Tibial nerve (tissue), 4 donors: ENCODE results near the gene ZFP64. TPM values are rescaled to one million over a fixed set of nuclear protein-coding genes. Genes with fewer than 3 reads are reported as not detected.

ENCODE experiments used
- DNase-seq, 2 donors: peaks; one replicate each; pipeline ENCODE4 v3.0.0-alpha.2; 2019; ENCODE audit warnings: low spot score in 2 of 2
- H3K27ac ChIP-seq, 4 donors: fragments of 200-600 bp; sonication (generic) in 3 of 4; one replicate each; pipeline ENCODE4 v1.5.1; 2017 to 2019; ENCODE audit warnings: mild to moderate bottlenecking in 1 of 4
- H3K27me3 ChIP-seq, 2 donors: fragments of 200-600 bp; sonication (generic) in 1 of 2; one replicate each; pipeline versions ENCODE4 v1.5.1 to v1.6.0; 2017 to 2019
- H3K36me3 ChIP-seq, 3 donors: fragments of 200-600 bp; sonication (generic); one replicate each; pipeline ENCODE4 v1.5.1; 2018 to 2019
- H3K4me1 ChIP-seq, 4 donors: fragments of 200-600 bp; sonication (generic) in 3 of 4; one replicate each; pipeline ENCODE4 v1.5.1; 2017 to 2019
- H3K4me3 ChIP-seq, 4 donors: fragments of 200-600 bp; sonication (generic) in 3 of 4; one replicate each; pipeline ENCODE4 v1.5.1; 2017 to 2019; ENCODE audit warnings: mild to moderate bottlenecking in 1 of 4, moderate library complexity in 1 of 4
- H3K9me3 ChIP-seq, 4 donors: fragments of 200-600 bp; sonication (generic) in 3 of 4; one replicate each; pipeline ENCODE4 v1.5.1; 2017 to 2019
- EP300 ChIP-seq, 2 donors: sonication (generic); formaldehyde crosslinking; IDR thresholded peaks; one replicate each; pipeline ENCODE4 v1.6.1; 2017; ENCODE audit warnings: antibody characterized with exemption in 2 of 2, mild to moderate bottlenecking in 1 of 2
- POLR2A ChIP-seq, 2 donors: fragments of 450-650 bp; IDR thresholded peaks; one replicate each; pipeline ENCODE4 v1.6.1; 2017; ENCODE audit warnings: antibody characterized with exemption in 2 of 2, mild to moderate bottlenecking in 2 of 2, moderate library complexity in 2 of 2
- WGBS, 2 donors: methylation state at CpG; one replicate each; pipeline ENCODE4 v1.1.5; 2018; 5-methylcytosine and 5-hydroxymethylcytosine counted together
- total RNA-seq, 4 donors: library from RNA; depleted of rRNA; stranded (reverse); fragments of >200 nt; gene quantifications; one replicate each; pipeline ENCODE4 v1.1.0, GENCODE V29; 2016
- TF ChIP-seq, protein P1 (sequence below), 5 experiments: fragments of 200-600 bp in 3 of 5; fragments of 450-650 bp in 2 of 5; sonication (generic) in 3 of 5; IDR thresholded peaks; one replicate each; pipeline ENCODE4 v1.5.1; 2016 to 2019; ENCODE audit warnings: antibody characterized with exemption in 5 of 5, mild to moderate bottlenecking in 3 of 5, moderate library complexity in 2 of 5

The ZFP64 gene
- total RNA-seq, 4 donors from 2014 or later: 14.0 to 19.4 (median 15.9) TPM

DNA sequence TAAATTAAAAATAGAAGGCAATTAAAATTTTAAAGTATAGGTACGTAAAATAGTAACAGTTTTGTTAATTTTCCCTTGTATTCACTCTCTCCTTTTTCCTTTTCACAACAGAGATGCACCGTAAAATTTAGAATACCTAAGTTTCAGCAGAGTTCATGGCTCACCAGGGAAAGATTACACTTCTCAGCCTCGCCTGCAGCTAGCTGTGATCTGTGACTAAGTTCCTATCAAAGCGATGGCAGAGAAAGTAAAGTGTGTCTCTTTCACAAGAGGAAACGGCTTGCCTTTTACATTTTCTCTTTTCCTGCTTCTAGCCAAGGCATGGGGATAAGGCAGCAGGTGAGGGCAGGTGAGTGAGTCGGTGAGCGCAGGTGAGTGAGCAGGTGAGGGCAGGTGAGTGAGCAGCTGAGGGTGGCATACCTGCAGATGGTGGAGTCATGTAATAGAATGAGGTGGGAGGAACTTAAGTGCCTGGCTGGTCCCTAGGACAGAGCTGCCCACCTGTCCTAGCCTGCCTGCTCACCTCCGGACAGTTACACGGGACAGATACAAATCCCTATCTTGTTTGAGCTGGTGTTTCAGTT lies 30.9 kb downstream of the ZFP64 start:
- TF ChIP-seq, protein P1, sequence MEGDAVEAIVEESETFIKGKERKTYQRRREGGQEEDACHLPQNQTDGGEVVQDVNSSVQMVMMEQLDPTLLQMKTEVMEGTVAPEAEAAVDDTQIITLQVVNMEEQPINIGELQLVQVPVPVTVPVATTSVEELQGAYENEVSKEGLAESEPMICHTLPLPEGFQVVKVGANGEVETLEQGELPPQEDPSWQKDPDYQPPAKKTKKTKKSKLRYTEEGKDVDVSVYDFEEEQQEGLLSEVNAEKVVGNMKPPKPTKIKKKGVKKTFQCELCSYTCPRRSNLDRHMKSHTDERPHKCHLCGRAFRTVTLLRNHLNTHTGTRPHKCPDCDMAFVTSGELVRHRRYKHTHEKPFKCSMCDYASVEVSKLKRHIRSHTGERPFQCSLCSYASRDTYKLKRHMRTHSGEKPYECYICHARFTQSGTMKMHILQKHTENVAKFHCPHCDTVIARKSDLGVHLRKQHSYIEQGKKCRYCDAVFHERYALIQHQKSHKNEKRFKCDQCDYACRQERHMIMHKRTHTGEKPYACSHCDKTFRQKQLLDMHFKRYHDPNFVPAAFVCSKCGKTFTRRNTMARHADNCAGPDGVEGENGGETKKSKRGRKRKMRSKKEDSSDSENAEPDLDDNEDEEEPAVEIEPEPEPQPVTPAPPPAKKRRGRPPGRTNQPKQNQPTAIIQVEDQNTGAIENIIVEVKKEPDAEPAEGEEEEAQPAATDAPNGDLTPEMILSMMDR (IDR thresholded peaks at IDR 0.05): no peak
- TF ChIP-seq POLR2A (IDR thresholded peaks at IDR 0.05) (no peak), EP300 (IDR thresholded peaks at IDR 0.05) (no peak)
- 89 to 95% methylated on average over 9 of the region's 9 CpGs for WGBS, 2 donors
- no peak for DNase-seq
- Histone ChIP-seq H3K4me3 (no peak overlapping the region), H3K27me3 (no peaks in the 10 kb centered on the region), H3K4me1 (no peaks in the 10 kb centered on the region), H3K36me3 (peaks cover 4 to 99% (median 19%) of the 10 kb centered on the region in 3 donors), H3K9me3 (peaks cover 0 to 18% (median 0%) of the 10 kb centered on the region in 4 donors), H3K27ac (no peak overlapping the region)

DNA sequence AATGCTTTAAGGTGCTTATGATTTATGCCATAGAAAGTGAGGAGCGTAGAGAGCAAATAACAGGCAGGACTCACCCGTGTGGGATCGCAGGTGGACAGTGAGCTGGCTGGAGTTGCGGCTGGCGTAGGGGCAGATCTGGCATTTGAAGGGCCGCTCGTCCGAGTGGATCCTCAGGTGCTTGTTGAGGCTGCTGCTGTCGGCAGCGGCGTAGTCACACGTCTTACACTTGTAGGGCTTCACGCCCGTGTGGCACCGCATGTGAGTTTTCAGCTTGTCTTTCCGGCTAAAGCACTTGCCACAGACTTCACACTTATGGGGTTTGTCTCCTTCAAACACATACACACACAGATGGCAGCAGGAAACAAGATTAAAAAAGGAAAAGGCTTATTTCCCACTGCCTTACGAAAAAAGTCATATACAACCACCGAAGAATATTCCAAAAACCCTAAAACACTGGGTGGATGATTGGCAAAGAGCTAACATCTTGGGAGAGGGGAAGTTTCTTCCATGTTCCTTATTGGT lies 31.5 kb downstream of the ZFP64 start:
- Histone ChIP-seq H3K27me3 (no peaks in the 10 kb centered on the region), H3K4me3 (no peak overlapping the region), H3K4me1 (no peaks in the 10 kb centered on the region), H3K27ac (no peak overlapping the region), H3K36me3 (peaks cover 4 to 99% (median 19%) of the 10 kb centered on the region in 3 donors), H3K9me3 (peaks cover 0 to 15% (median 0%) of the 10 kb centered on the region in 4 donors)
- TF ChIP-seq EP300 (IDR thresholded peaks at IDR 0.05) (no peak), POLR2A (IDR thresholded peaks at IDR 0.05) (no peak)
- TF ChIP-seq, protein P1 (IDR thresholded peaks at IDR 0.05): no peak
- 95% methylated on average over 18 of the region's 18 CpGs for WGBS, 2 donors
- DNase-seq: no peak

GRCh38 chr20:52154575-52154974 lies 37.0 kb downstream of the ZFP64 start:
- Histone ChIP-seq H3K27ac (no peak overlapping the region), H3K9me3 (peaks cover 0 to 15% (median 0%) of the 10 kb centered on the region in 4 donors), H3K4me1 (no peaks in the 10 kb centered on the region), H3K4me3 (no peak overlapping the region), H3K36me3 (peaks cover 4 to 84% (median 25%) of the 10 kb centered on the region in 3 donors), H3K27me3 (no peaks in the 10 kb centered on the region)
- DNase-seq: no peak
- 32 to 33% methylated on average over 1 of the region's 1 CpG for WGBS, 2 donors
- TF ChIP-seq, protein P1 (IDR thresholded peaks at IDR 0.05): no peak
- TF ChIP-seq POLR2A (IDR thresholded peaks at IDR 0.05): no peak
- no peak for TF ChIP-seq EP300 (IDR thresholded peaks at IDR 0.05)

DNA sequence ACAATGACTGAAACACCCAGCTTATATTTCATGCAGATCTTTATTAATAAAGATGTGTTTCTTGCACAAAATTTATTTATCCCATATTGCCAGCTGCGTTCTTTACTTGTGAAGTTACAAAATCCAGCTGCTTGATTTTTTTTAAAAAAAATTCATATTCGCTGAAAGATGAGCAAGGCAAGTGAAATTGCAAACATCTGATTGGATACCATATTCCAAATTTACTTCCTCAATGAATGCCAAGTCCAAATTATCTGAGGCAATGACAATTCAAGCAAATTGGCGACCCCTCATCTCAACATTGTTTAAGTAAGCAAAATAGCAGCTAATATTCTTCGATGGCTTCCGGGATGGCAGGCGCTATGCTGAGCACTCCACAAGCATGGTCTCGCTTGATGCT lies 37.7 kb downstream of the ZFP64 start:
- no peak overlapping the region for H3K4me3 ChIP-seq
- DNase-seq: no peak

GRCh38 chr20:52152921-52153320 lies 38.7 kb downstream of the ZFP64 start:
- no peak overlapping the region for H3K4me3 ChIP-seq
- H3K36me3 ChIP-seq: peaks cover 0 to 68% (median 18%) of the 10 kb centered on the region in 3 donors

More for the DNA sequence above, 37.7 kb downstream of the ZFP64 start:
- Histone ChIP-seq H3K27ac (no peak overlapping the region), H3K4me1 (no peaks in the 10 kb centered on the region), H3K27me3 (no peaks in the 10 kb centered on the region), H3K36me3 (peaks cover 2 to 77% (median 22%) of the 10 kb centered on the region in 3 donors), H3K9me3 (peaks cover 0 to 12% (median 0%) of the 10 kb centered on the region in 4 donors)
- WGBS, 2 donors: 81 to 82% methylated on average over 7 of the region's 7 CpGs
- TF ChIP-seq, protein P1 (IDR thresholded peaks at IDR 0.05): no peak
- TF ChIP-seq EP300 (IDR thresholded peaks at IDR 0.05): no peak
- no peak for TF ChIP-seq POLR2A (IDR thresholded peaks at IDR 0.05)

More at GRCh38 chr20:52152921-52153320, 38.7 kb downstream of the ZFP64 start:
- Histone ChIP-seq H3K9me3 (peaks cover 0 to 10% (median 0%) of the 10 kb centered on the region in 4 donors), H3K27me3 (no peaks in the 10 kb centered on the region), H3K27ac (no peak overlapping the region), H3K4me1 (no peaks in the 10 kb centered on the region)
- TF ChIP-seq, protein P1 (IDR thresholded peaks at IDR 0.05): no peak
- TF ChIP-seq POLR2A (IDR thresholded peaks at IDR 0.05) (no peak), EP300 (IDR thresholded peaks at IDR 0.05) (no peak)
- no peak for DNase-seq
- WGBS, 2 donors: 95 to 97% methylated on average over 12 to 19 of the region's 19 CpGs
